ENCODE data around the gene NFKBIZ. TPM values are rescaled to one million over a fixed set of nuclear protein-coding genes. Genes with fewer than 3 reads are reported as not detected.

The NFKBIZ gene
- total and polyA plus RNA-seq, 2 donors (not counting 3 experiments of a cell fraction or from before 2014, with no cell fraction given) = 17.5 to 28.9 TPM

DNA sequence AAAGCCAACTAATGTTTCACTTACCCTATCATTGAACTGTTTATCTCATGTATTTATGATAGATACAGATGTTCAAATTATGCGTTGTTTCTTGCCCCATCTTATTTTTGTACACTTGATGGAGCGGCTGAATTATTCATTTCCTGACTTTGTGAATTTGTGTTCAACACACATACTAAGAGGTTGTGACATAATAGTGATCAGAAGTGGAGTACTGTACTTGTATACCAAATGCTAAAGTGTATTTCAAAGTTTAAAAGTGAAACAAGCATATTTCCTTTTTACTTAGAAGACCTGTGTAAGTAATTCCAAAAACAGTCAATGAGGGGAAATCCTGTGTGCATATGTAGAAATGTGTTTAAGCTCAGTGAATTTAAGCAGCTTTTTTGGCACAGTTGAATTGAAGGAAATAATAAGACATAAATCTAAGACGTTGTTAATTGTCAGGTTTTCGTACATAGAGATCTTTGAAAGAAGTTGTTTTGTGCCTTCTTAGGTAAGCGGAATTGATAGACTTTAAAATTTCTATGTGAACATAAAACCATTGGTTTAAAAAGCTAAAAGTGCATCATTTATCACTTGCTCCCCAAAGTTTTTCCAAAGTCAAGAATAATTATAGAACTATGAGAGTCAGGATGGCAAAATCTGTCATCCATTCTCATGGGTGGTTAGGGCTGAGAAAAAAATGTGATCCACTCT, 1.9 kb downstream of the NFKBIZ start:
- Histone ChIP-seq H2AFZ (ENCODE audit: low read depth, low read length) (no peak overlapping the region), H3K4me2 (ENCODE audit: insufficient read depth, low read length) (peak overlapping the region; percentile 96), H3K4me3 (replicated peaks in 1 of 3; ENCODE audit: insufficient read depth in 1 of 3, low read depth in 1 of 3, low read length in 3 of 3) (peak overlapping the region; percentile 88 to 99 (median 90)), H3K27ac (ENCODE audit: insufficient read depth, low read depth, low read length) (peak overlapping the region; percentile 88), H3K27me3 (ENCODE audit: control insufficient read depth in 2 of 2, insufficient read depth in 2 of 2, low read length in 2 of 2) (no peaks in the 10 kb centered on the region), H4K20me1 (replicated peaks; ENCODE audit: control insufficient read depth, extremely low read depth, insufficient read depth, low read length) (no peaks in the 10 kb centered on the region), H3K9ac (replicated peaks; ENCODE audit: extremely low read depth, insufficient read depth, low read length) (peak overlapping the region; percentile 99), H3K79me2 (ENCODE audit: control insufficient read depth, insufficient read depth, low read length) (peaks cover 56% of the 10 kb centered on the region), H3K9me3 (replicated peaks; ENCODE audit: control insufficient read depth, insufficient read depth, low read length) (no peaks in the 10 kb centered on the region), H3K4me1 (ENCODE audit: control insufficient read depth, extremely low read depth, insufficient read depth, low read length) (peaks cover 17% of the 10 kb centered on the region), H3K9me1 (replicated peaks; ENCODE audit: control insufficient read depth, extremely low read depth, insufficient read depth, low read length) (no peaks in the 10 kb centered on the region), H3K36me3 (ENCODE audit: control insufficient read depth in 2 of 2, extremely low read depth in 1 of 2, insufficient read depth in 2 of 2, low read length in 2 of 2) (peaks cover 23 to 30% of the 10 kb centered on the region in 2 experiments)
- ChIA-PET POLR2A (interaction anchor here (0.6 to 2.0 kb wide), 7 partner anchors 12 to 374 kb away, joined by 3 to 7 read pairs (median 3); partner anchors contain the start of gene CEP97), CTCF (interaction anchor here (0.7 to 1.8 kb wide), 8 partner anchors 24 to 685 kb away, joined by 3 to 22 read pairs (median 4); no protein-coding TSS in a partner anchor)
- FAIRE-seq (peak; percentile 87), DNase-seq (ENCODE audit: low read depth, low spot score) (peak; percentile 90)
- TF ChIP-seq JUN (IDR thresholded peaks at IDR 0.05; ENCODE audit: borderline replicate concordance, insufficient read depth, insufficient read length, low read depth) (peak; percentile 13), FOS (IDR thresholded peaks at IDR 0.05; ENCODE audit: borderline replicate concordance, insufficient read depth, low read length) (no peak)
- intact Hi-C loops (cut with micrococcal nuclease) = loop anchor here (1.0 to 5.0 kb wide), 5 partner anchors 38 to 374 kb away; no protein-coding TSS in a partner anchor
- no TSS peak for BruUV-seq (replicated peaks)
- dilution Hi-C loops (cut with MboI; ENCODE audit: extremely low pct_ligation_motif_present, low sequenced_read_pairs) = loop anchor here (25.0 kb wide), 1 partner anchor 311 kb away; no protein-coding TSS in a partner anchor

DNA sequence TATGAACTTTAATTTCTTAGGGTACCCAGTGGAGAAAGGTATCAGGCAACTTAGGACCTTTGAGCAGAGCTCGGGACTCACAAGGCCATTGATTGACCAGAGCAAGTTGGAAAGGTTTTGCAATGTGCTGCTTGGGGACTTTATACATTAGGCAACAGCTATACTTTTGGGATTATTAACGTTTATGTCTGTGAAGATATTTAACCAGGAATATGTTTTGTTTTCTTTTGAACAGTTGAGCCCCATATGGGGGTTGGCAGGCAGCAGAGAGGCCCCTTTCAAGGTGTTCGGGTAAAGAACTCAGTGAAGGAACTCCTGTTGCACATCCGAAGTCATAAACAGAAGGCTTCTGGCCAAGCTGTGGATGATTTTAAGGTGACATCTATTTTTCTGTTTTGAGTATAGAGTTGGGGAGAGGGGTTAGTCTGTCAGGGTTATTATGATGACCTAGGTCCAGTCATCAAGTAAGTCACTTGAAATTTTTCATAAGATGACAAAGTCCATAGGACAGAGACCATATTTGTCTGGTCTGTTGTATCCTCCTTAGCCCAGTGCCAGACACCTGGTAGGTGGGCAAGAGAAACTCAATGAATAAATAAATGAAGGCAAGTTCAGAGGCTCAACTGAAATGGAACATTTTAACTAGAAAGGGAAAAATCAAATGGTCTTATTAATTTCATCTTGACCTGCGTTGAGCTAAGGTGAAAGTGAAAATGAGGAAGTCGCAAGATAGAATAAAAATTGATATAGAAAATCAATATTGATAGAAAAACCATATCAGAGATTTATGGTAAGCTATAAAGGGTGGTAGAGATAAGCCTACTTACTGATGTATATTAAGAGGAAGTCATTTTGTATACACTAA, 2.8 kb downstream of the NFKBIZ start:
- FAIRE-seq = no peak
- peak overlapping the region; percentile 99 for H3K9ac ChIP-seq (replicated peaks; ENCODE audit: extremely low read depth, insufficient read depth, low read length)
- H3K4me3 ChIP-seq (replicated peaks in 1 of 3; ENCODE audit: insufficient read depth in 1 of 3, low read depth in 1 of 3, low read length in 3 of 3) = peak overlapping the region; percentile 88 to 99 (median 90)
- H3K27me3 ChIP-seq (ENCODE audit: control insufficient read depth in 2 of 2, insufficient read depth in 2 of 2, low read length in 2 of 2) = no peaks in the 10 kb centered on the region
- H3K9me3 ChIP-seq (replicated peaks; ENCODE audit: control insufficient read depth, insufficient read depth, low read length) = no peaks in the 10 kb centered on the region
- BruUV-seq (replicated peaks) = no TSS peak
- H3K9me1 ChIP-seq (replicated peaks; ENCODE audit: control insufficient read depth, extremely low read depth, insufficient read depth, low read length) = no peaks in the 10 kb centered on the region
- peaks cover 58% of the 10 kb centered on the region for H3K79me2 ChIP-seq (ENCODE audit: control insufficient read depth, insufficient read depth, low read length)
- dilution Hi-C loops (cut with MboI; ENCODE audit: extremely low pct_ligation_motif_present, low sequenced_read_pairs) = loop anchor here (25.0 kb wide), 1 partner anchor 310 kb away; no protein-coding TSS in a partner anchor
- H3K27ac ChIP-seq (ENCODE audit: insufficient read depth, low read depth, low read length) = peak overlapping the region; percentile 88
- ChIA-PET CTCF (interaction anchor here (0.7 to 1.8 kb wide), 8 partner anchors 25 to 685 kb away, joined by 3 to 22 read pairs (median 4); no protein-coding TSS in a partner anchor), POLR2A (interaction anchor here (0.6 to 2.0 kb wide), 7 partner anchors 13 to 373 kb away, joined by 3 to 7 read pairs (median 3); partner anchors contain the start of gene CEP97)
- H3K4me2 ChIP-seq (ENCODE audit: insufficient read depth, low read length) = peak overlapping the region; percentile 96
- peaks cover 17% of the 10 kb centered on the region for H3K4me1 ChIP-seq (ENCODE audit: control insufficient read depth, extremely low read depth, insufficient read depth, low read length)
- no peaks in the 10 kb centered on the region for H4K20me1 ChIP-seq (replicated peaks; ENCODE audit: control insufficient read depth, extremely low read depth, insufficient read depth, low read length)
- TF ChIP-seq MYC (IDR thresholded peaks at IDR 0.05; ENCODE audit: low read depth, low read length) (no peak), POLR2A (IDR thresholded peaks at IDR 0.05; ENCODE audit: low read depth, low read length) (no peak), FOS (IDR thresholded peaks at IDR 0.05; ENCODE audit: borderline replicate concordance, insufficient read depth, low read length) (no peak), GATA2 (IDR thresholded peaks at IDR 0.05; ENCODE audit: insufficient read depth, insufficient read length, low read depth, low read length) (no peak), POLR2AphosphoS5 (IDR thresholded peaks at IDR 0.05; ENCODE audit: insufficient read depth, low read depth, low read length) (no peak), EZH2 (IDR thresholded peaks at IDR 0.05; ENCODE audit: borderline replicate concordance, low read depth, low read length, severe bottlenecking) (no peak), JUN (IDR thresholded peaks at IDR 0.05; ENCODE audit: borderline replicate concordance, insufficient read depth, insufficient read length, low read depth) (no peak)
- TF ChIP-seq, protein P1, sequence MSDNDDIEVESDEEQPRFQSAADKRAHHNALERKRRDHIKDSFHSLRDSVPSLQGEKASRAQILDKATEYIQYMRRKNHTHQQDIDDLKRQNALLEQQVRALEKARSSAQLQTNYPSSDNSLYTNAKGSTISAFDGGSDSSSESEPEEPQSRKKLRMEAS (IDR thresholded peaks at IDR 0.05; ENCODE audit: insufficient read depth, insufficient read length) = no peak
- TF ChIP-seq, protein P2, sequence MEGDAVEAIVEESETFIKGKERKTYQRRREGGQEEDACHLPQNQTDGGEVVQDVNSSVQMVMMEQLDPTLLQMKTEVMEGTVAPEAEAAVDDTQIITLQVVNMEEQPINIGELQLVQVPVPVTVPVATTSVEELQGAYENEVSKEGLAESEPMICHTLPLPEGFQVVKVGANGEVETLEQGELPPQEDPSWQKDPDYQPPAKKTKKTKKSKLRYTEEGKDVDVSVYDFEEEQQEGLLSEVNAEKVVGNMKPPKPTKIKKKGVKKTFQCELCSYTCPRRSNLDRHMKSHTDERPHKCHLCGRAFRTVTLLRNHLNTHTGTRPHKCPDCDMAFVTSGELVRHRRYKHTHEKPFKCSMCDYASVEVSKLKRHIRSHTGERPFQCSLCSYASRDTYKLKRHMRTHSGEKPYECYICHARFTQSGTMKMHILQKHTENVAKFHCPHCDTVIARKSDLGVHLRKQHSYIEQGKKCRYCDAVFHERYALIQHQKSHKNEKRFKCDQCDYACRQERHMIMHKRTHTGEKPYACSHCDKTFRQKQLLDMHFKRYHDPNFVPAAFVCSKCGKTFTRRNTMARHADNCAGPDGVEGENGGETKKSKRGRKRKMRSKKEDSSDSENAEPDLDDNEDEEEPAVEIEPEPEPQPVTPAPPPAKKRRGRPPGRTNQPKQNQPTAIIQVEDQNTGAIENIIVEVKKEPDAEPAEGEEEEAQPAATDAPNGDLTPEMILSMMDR (IDR thresholded peaks at IDR 0.05; ENCODE audit: extremely low read depth in 1 of 2, insufficient read depth in 1 of 2, low read depth in 1 of 2, low read length in 2 of 2) = no peak
- intact Hi-C loops (cut with micrococcal nuclease) = loop anchor here (1.0 to 5.0 kb wide), 5 partner anchors 39 to 373 kb away; no protein-coding TSS in a partner anchor
- no peak for DNase-seq (ENCODE audit: low read depth, low spot score)
- H3K36me3 ChIP-seq (ENCODE audit: control insufficient read depth in 2 of 2, extremely low read depth in 1 of 2, insufficient read depth in 2 of 2, low read length in 2 of 2) = peaks cover 27 to 35% of the 10 kb centered on the region in 2 experiments
- no peak overlapping the region for H2AFZ ChIP-seq (ENCODE audit: low read depth, low read length)
